Dermis blood vessel endothelial cell (primary cell): ENCODE results near the gene TUBB4A. TPM values are rescaled to one million over a fixed set of nuclear protein-coding genes. Genes with fewer than 3 reads are reported as not detected.

Experiments used
- DNase-seq: peaks from one replicate; pipeline ENCODE4 v3.0.0; 2010
- total RNA-seq: library from RNA; depleted of rRNA; stranded (reverse); fragments of >200 nt; gene quantifications from 2 replicates; pipeline ENCODE4 v1.2.3, GENCODE V29; 2014

TUBB4A gene
- total RNA-seq, 1 donor from 2014 or later, result not detected

GRCh38 chr19:6465663-6466062 is 36.4 kb downstream of the TUBB4A start:
- no peak for DNase-seq

- no peak for DNase-seq
These were observed 37.1 kb downstream of the TUBB4A start for GRCh38 chr19:6465006-6465405.

GRCh38 chr19:6464070-6464873 is 37.8 kb downstream of the TUBB4A start, which contains the start of gene CRB3:
TSS of gene CRB3 (plus strand) at chr19:6464271. CDS start at chr19:6464702, 431 bp downstream.
- DNase-seq, result no peak

GRCh38 chr19:6460099-6460884 is 41.8 kb downstream of the TUBB4A start:
- peak; percentile 98 for DNase-seq

- peak; percentile 76 for DNase-seq
These were observed 42.6 kb downstream of the TUBB4A start, which contains the start of gene SLC25A23 for GRCh38 chr19:6459262-6460098. TSS of gene SLC25A23 (minus strand) at chr19:6459792. CDS start at chr19:6459628, 164 bp downstream.

- DNase-seq, result no peak
These were observed 43.3 kb downstream of the TUBB4A start for GRCh38 chr19:6458695-6459261.

- DNase-seq, result no peak
These were observed 44.0 kb downstream of the TUBB4A start for GRCh38 chr19:6457958-6458694.

- DNase-seq, result no peak
These were observed 46.2 kb downstream of the TUBB4A start for GRCh38 chr19:6455924-6456323.

- DNase-seq, result no peak
These were observed 48.1 kb downstream of the TUBB4A start for GRCh38 chr19:6453951-6454565.

- DNase-seq, result no peak
These were observed 49.2 kb downstream of the TUBB4A start for GRCh38 chr19:6452899-6453298.

GRCh38 chr19:6452223-6452614 is 49.9 kb downstream of the TUBB4A start:
- DNase-seq, result no peak

GRCh38 chr19:6451583-6452222 is 50.4 kb downstream of the TUBB4A start:
- DNase-seq, result no peak

GRCh38 chr19:6450166-6450565 is 51.9 kb downstream of the TUBB4A start:
- DNase-seq, result no peak

GRCh38 chr19:6448045-6448444 is 54.1 kb downstream of the TUBB4A start:
- no peak for DNase-seq

- no peak for DNase-seq
These were observed 55.7 kb downstream of the TUBB4A start for GRCh38 chr19:6446452-6446851.

Other genes with a start within 250 kb of the TUBB4A start
- gene MLLT1, start 222.3 kb downstream of the TUBB4A start, total RNA-seq, result 5.1 and 13.2 TPM in 2 replicates
- gene ACER1, start 168.7 kb downstream of the TUBB4A start, total RNA-seq, result not detected in 2 replicates
- gene CLPP, start 140.8 kb downstream of the TUBB4A start, total RNA-seq, result 74.1 and 79.5 TPM in 2 replicates
- 24.4 and 59.2 TPM in 2 replicates for gene ALKBH7, start 129.5 kb downstream of the TUBB4A start, total RNA-seq
- gene PSPN, start 126.4 kb downstream of the TUBB4A start, total RNA-seq, result 0.85 and 1.1 TPM in 2 replicates
- gene GTF2F1, start 109.1 kb downstream of the TUBB4A start, total RNA-seq, result 41.4 and 74.5 TPM in 2 replicates
- gene KHSRP, start 77.5 kb downstream of the TUBB4A start, total RNA-seq, result 78.3 and 238 TPM in 2 replicates
- gene SLC25A41, start 68.5 kb downstream of the TUBB4A start, total RNA-seq, result 0.05 TPM in 1 of 2 replicates, not detected in the other
- 20.4 and 62.0 TPM in 2 replicates for gene SLC25A23, start 42.5 kb downstream of the TUBB4A start, total RNA-seq
- gene CRB3, start 38.0 kb downstream of the TUBB4A start, total RNA-seq, result not detected in 2 replicates
- not detected in 2 replicates for gene DENND1C, start 20.5 kb downstream of the TUBB4A start, total RNA-seq
- 0.34 and 0.60 TPM in 2 replicates for gene TNFSF9, start 28.7 kb upstream of the TUBB4A start, total RNA-seq
- 0.14 TPM in 1 of 2 replicates, not detected in the other for gene CD70, start 88.8 kb upstream of the TUBB4A start, total RNA-seq
- not detected in 2 replicates for gene TNFSF14, start 167.9 kb upstream of the TUBB4A start, total RNA-seq
- gene C3, start 218.3 kb upstream of the TUBB4A start, total RNA-seq, result 5.4 and 33.5 TPM in 2 replicates
- 56.2 and 59.1 TPM in 2 replicates for gene GPR108, start 235.3 kb upstream of the TUBB4A start, total RNA-seq
- 35.5 and 40.7 TPM in 2 replicates for gene TRIP10, start 237.4 kb upstream of the TUBB4A start, total RNA-seq